ENCODE results near the gene DSE. TPM values are rescaled to one million over a fixed set of nuclear protein-coding genes. Genes with fewer than 3 reads are reported as not detected.
"Not testable (repeated sequence)": the region's sequence is repeated elsewhere in the genome, so short reads cannot be mapped to it uniquely, and the experiment has no call there.

DSE gene
- total RNA-seq, result 8.6 and 12.0 TPM in 2 replicates
- total RNA-seq (2013), result 29.2 TPM
- polyA plus RNA-seq, result 8.3 and 14.0 TPM in 2 replicates
- polyA minus RNA-seq, result 26.8 and 61.1 TPM in 2 replicates

DNA sequence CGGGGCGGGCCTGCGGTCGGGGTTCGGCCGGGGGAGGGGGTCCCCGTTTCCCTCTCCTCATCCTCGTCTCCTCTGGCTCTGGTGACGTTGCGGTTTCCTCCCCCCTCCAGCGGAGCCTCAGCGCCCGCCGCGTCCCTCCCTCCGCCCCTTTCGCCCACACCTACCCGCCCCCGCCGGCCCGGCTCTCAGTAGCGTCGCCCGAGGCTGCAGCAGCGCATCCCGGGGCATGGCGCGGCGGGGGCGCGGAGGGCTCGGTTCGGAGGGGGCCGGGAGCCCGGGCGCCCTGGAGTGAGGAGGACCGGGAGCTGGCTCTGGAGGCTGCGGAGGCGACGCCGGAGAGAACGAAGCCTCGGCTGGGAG lies at the start of gene DSE:
Gene DSE (plus strand): TSS at position 188 of the 360 bp plus-strand sequence. CDS start 28,304 bp downstream, outside the sequence.
- Histone ChIP-seq H3K27me3 (replicated peaks in 1 of 4; ENCODE audit: control extremely low read depth in 1 of 4, control insufficient read depth in 3 of 4, insufficient read depth in 4 of 4, low read length in 3 of 4) (peaks cover 0 to 2% (median 0%) of the 10 kb centered on the region in 4 experiments), H3K9me3 (ENCODE audit: control extremely low read depth in 1 of 3, control insufficient read depth in 2 of 3, insufficient read depth in 1 of 3, low read length in 2 of 3) (no peaks in the 10 kb centered on the region), H4K20me1 (ENCODE audit: control insufficient read depth, insufficient read depth, low read length, poor library complexity, severe bottlenecking) (peaks cover 11% of the 10 kb centered on the region), H2AFZ (ENCODE audit: insufficient read depth, low read depth, low read length, poor library complexity, severe bottlenecking) (peak within 1 kb of the TSS; percentile 87), H3K4me3 (ENCODE audit: control extremely low read depth in 1 of 5, extremely low read depth in 1 of 5, insufficient read depth in 1 of 5, low read depth in 2 of 5, low read length in 4 of 5) (peak within 1 kb of the TSS; percentile 62 to 89 (median 85)), H3K4me2 (replicated peaks; ENCODE audit: low read depth, low read length, poor library complexity, severe bottlenecking) (peak within 1 kb of the TSS; percentile 89), H3K9ac (ENCODE audit: low read length) (peak within 1 kb of the TSS; percentile 85), H3K79me2 (ENCODE audit: control insufficient read depth, insufficient read depth, low read length) (peaks cover 62% of the 10 kb centered on the region), H3K4me1 (ENCODE audit: control insufficient read depth in 2 of 2, insufficient read depth in 2 of 2, low read length in 2 of 2) (peaks cover 28 to 30% of the 10 kb centered on the region in 2 donors), H3K36me3 (replicated peaks in 1 of 2; ENCODE audit: control extremely low read depth in 1 of 2, control insufficient read depth in 1 of 2, extremely low read depth in 1 of 2, insufficient read depth in 2 of 2, low read length in 1 of 2) (no peaks in the 10 kb centered on the region), H3K27ac (ENCODE audit: low read length in 2 of 2) (peak within 1 kb of the TSS; percentile 34 to 91)
- POLR2A ChIA-PET, result interaction anchor here (0.7 to 1.3 kb wide), 5 partner anchors 9 to 40 kb away, joined by 3 to 4 read pairs (median 3); no protein-coding TSS in a partner anchor
- peaks cover 30% of the 10 kb centered on the region for H3K4me1 Mint-ChIP-seq
- no peaks in the 10 kb centered on the region for H3K9me3 Mint-ChIP-seq (ENCODE audit: insufficient read depth)
- H3K27ac Mint-ChIP-seq, result peak within 1 kb of the TSS; percentile 85
- TF ChIP-seq, protein P1, sequence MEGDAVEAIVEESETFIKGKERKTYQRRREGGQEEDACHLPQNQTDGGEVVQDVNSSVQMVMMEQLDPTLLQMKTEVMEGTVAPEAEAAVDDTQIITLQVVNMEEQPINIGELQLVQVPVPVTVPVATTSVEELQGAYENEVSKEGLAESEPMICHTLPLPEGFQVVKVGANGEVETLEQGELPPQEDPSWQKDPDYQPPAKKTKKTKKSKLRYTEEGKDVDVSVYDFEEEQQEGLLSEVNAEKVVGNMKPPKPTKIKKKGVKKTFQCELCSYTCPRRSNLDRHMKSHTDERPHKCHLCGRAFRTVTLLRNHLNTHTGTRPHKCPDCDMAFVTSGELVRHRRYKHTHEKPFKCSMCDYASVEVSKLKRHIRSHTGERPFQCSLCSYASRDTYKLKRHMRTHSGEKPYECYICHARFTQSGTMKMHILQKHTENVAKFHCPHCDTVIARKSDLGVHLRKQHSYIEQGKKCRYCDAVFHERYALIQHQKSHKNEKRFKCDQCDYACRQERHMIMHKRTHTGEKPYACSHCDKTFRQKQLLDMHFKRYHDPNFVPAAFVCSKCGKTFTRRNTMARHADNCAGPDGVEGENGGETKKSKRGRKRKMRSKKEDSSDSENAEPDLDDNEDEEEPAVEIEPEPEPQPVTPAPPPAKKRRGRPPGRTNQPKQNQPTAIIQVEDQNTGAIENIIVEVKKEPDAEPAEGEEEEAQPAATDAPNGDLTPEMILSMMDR (IDR thresholded peaks at IDR 0.05), result no peak
- no peak for TF ChIP-seq EZH2 (IDR thresholded peaks at IDR 0.05; ENCODE audit: borderline replicate concordance, insufficient read depth, low read depth, low read length, poor library complexity, severe bottlenecking)
- CTCF ChIA-PET, result interaction anchor here (0.6 to 2.3 kb wide), 6 partner anchors 19 to 153 kb away, joined by 3 to 7 read pairs (median 4); no protein-coding TSS in a partner anchor
- peak within 1 kb of the TSS; percentile 92 for H3K4me3 Mint-ChIP-seq
- intact Hi-C loops (cut with micrococcal nuclease), result loop anchor here (1.0 to 2.0 kb wide), 4 partner anchors 22 to 162 kb away; no protein-coding TSS in a partner anchor
- 0% methylated on average over 24 of the region's 43 CpGs for WGBS (ENCODE audit: insufficient coverage)
- peaks cover 15% of the 10 kb centered on the region for H3K27me3 Mint-ChIP-seq
- DNase-seq (peak; percentile 77), ATAC-seq (ENCODE audit: low read depth) (peak; percentile 74)

DNA sequence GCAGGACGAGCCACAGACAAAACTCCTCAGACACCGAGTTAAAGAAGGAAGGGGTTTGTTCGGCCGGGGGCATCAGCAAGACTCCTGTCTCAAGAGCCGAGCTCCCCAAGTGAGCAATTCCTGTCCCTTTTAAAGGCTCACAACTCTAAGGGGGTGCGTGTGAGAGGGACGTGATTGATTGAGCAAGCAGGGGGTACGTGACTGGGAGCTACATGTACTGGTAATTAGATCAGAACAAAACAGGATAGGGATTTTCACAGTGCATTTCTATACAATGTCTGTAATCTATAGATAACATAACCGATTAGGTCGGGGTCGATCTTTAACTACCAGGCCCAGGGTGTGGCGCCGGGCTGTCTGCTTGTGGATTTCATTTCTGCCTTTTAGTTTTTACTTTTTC lies 48.8 kb upstream of the DSE start:
- H3K27me3 Mint-ChIP-seq; CTCF ChIA-PET; H3K9ac ChIP-seq (ENCODE audit: low read length); H3K27ac ChIP-seq (ENCODE audit: low read length in 2 of 2); intact Hi-C loops (cut with micrococcal nuclease); ATAC-seq (ENCODE audit: low read depth); DNase-seq; H3K4me2 ChIP-seq (replicated peaks; ENCODE audit: low read depth, low read length, poor library complexity, severe bottlenecking); H3K4me1 Mint-ChIP-seq; H3K4me1 ChIP-seq (ENCODE audit: control insufficient read depth in 2 of 2, insufficient read depth in 2 of 2, low read length in 2 of 2); H2AFZ ChIP-seq (ENCODE audit: insufficient read depth, low read depth, low read length, poor library complexity, severe bottlenecking); H3K4me3 Mint-ChIP-seq; POLR2A ChIA-PET; H3K9me3 ChIP-seq (ENCODE audit: control extremely low read depth in 1 of 3, control insufficient read depth in 2 of 3, insufficient read depth in 1 of 3, low read length in 2 of 3); H3K79me2 ChIP-seq (ENCODE audit: control insufficient read depth, insufficient read depth, low read length); H4K20me1 ChIP-seq (ENCODE audit: control insufficient read depth, insufficient read depth, low read length, poor library complexity, severe bottlenecking); H3K27ac Mint-ChIP-seq; H3K9me3 Mint-ChIP-seq (ENCODE audit: insufficient read depth); H3K4me3 ChIP-seq (ENCODE audit: control extremely low read depth in 1 of 5, extremely low read depth in 1 of 5, insufficient read depth in 1 of 5, low read depth in 2 of 5, low read length in 4 of 5); H3K27me3 ChIP-seq (replicated peaks in 1 of 4; ENCODE audit: control extremely low read depth in 1 of 4, control insufficient read depth in 3 of 4, insufficient read depth in 4 of 4, low read length in 3 of 4); H3K36me3 ChIP-seq (replicated peaks in 1 of 2; ENCODE audit: control extremely low read depth in 1 of 2, control insufficient read depth in 1 of 2, extremely low read depth in 1 of 2, insufficient read depth in 2 of 2, low read length in 1 of 2): not testable (repeated sequence)
- no CpG with 5 or more reads among the region's 13 CpGs for WGBS (ENCODE audit: insufficient coverage)
